Neuronal stem cell (in vitro differentiated cells): Measurements from ENCODE around the gene SEH1L.
A peak's percentile ranks its signal among the peaks of the same experiment; 100 is the strongest.

Experiments
- DNase-seq: peaks from one replicate; pipeline ENCODE4 v3.0.0-alpha.2; 2013; ENCODE audit warnings: low spot score
- H2AFZ ChIP-seq: one replicate; pipeline ENCODE4 v1.6.1; 2013; ENCODE audit warnings: mild to moderate bottlenecking, low read length, inconsistent platforms
- H2AK5ac ChIP-seq: 2 replicates; pipeline ENCODE4 v1.6.1; 2013; ENCODE audit warnings: low read depth, mild to moderate bottlenecking, inconsistent platforms, low read length, moderate library complexity, mixed read lengths
- H2BK120ac ChIP-seq: 2 replicates; pipeline ENCODE4 v1.6.1; 2013; ENCODE audit warnings: low read depth, mild to moderate bottlenecking, inconsistent platforms, low read length, moderate library complexity, mixed read lengths
- H2BK12ac ChIP-seq: one replicate; pipeline ENCODE4 v1.6.1; 2013; ENCODE audit warnings: low read length, inconsistent platforms
- H2BK15ac ChIP-seq: 2 replicates; pipeline ENCODE4 v1.6.1; 2013; ENCODE audit warnings: mild to moderate bottlenecking, low read length, inconsistent platforms, mixed read lengths
- H2BK5ac ChIP-seq: one replicate; pipeline ENCODE4 v1.6.1; 2013; ENCODE audit warnings: inconsistent platforms, mild to moderate bottlenecking, low read length, moderate library complexity
- H3K14ac ChIP-seq: one replicate; pipeline ENCODE4 v1.6.1; 2013; ENCODE audit warnings: low read length, inconsistent platforms
- H3K18ac ChIP-seq: 2 replicates; pipeline ENCODE4 v1.6.1; 2013; ENCODE audit warnings: low read length, inconsistent platforms
- H3K23ac ChIP-seq: 2 replicates; pipeline ENCODE4 v1.6.1; 2013; ENCODE audit warnings: low read depth, mild to moderate bottlenecking, mixed read lengths, low read length, inconsistent platforms; ENCODE audit not compliant: poor library complexity
- H3K27ac ChIP-seq: replicated peaks from 3 replicates; pipeline ENCODE4 v1.5.1; 2013; ENCODE audit warnings: low read length, inconsistent platforms
- H3K27me3 ChIP-seq, 3 experiments: 2 replicates each; pipeline ENCODE4 v1.6.1; 2013; ENCODE audit warnings: low read length in 3 of 3, mild to moderate bottlenecking in 2 of 3, inconsistent platforms in 1 of 3, low read depth in 1 of 3, mixed read lengths in 1 of 3, moderate library complexity in 1 of 3; ENCODE audit not compliant: control insufficient read depth in 3 of 3, insufficient read depth in 3 of 3
- H3K36me3 ChIP-seq, 2 donors: replicated peaks in 1 of 2; 2 replicates each; pipeline ENCODE4 v1.6.1; 2013; ENCODE audit warnings: low read length in 2 of 2; ENCODE audit not compliant: control insufficient read depth in 2 of 2, insufficient read depth in 2 of 2
- H3K4ac ChIP-seq: 2 replicates; pipeline ENCODE4 v1.6.1; 2013; ENCODE audit warnings: inconsistent platforms, mild to moderate bottlenecking, low read length, moderate library complexity
- H3K4me1 ChIP-seq, 2 donors: 1 replicate in 1 of 2; 2 replicates in 1 of 2; pipeline ENCODE4 v1.6.1; 2013; ENCODE audit warnings: low read length in 2 of 2, low read depth in 1 of 2; ENCODE audit not compliant: control insufficient read depth in 2 of 2, insufficient read depth in 1 of 2
- H3K4me2 ChIP-seq: one replicate; pipeline ENCODE4 v1.6.1; 2013; ENCODE audit warnings: mild to moderate bottlenecking, low read length, inconsistent platforms; ENCODE audit not compliant: insufficient read depth, poor library complexity, severe bottlenecking
- H3K4me3 ChIP-seq, 2 donors: 2 replicates each; pipeline ENCODE4 v1.5.1; 2013; ENCODE audit warnings: low read length in 2 of 2, mild to moderate bottlenecking in 2 of 2, inconsistent platforms in 1 of 2, moderate library complexity in 1 of 2
- H3K79me1 ChIP-seq: one replicate; pipeline ENCODE4 v1.6.1; 2013; ENCODE audit warnings: low read depth, mild to moderate bottlenecking, inconsistent platforms, low read length, moderate library complexity
- H3K9ac ChIP-seq: one replicate; pipeline ENCODE4 v1.6.1; 2013; ENCODE audit warnings: mild to moderate bottlenecking, low read depth, low read length, inconsistent platforms; ENCODE audit not compliant: poor library complexity
- H3K9me3 ChIP-seq, 2 donors: replicated peaks in 1 of 2; 2 replicates each; pipeline versions ENCODE3 to v1.6.1; 2013; ENCODE audit warnings: low read length in 2 of 2, mild to moderate bottlenecking in 2 of 2, inconsistent platforms in 1 of 2, low read depth in 1 of 2, mixed read lengths in 1 of 2, moderate library complexity in 1 of 2; ENCODE audit not compliant: control insufficient read depth in 2 of 2, insufficient read depth in 1 of 2
- H4K8ac ChIP-seq: one replicate; pipeline ENCODE4 v1.6.1; 2013; ENCODE audit warnings: low read depth, mild to moderate bottlenecking, inconsistent platforms, low read length, moderate library complexity
- H4K91ac ChIP-seq: one replicate; pipeline ENCODE4 v1.6.1; 2013; ENCODE audit warnings: low read length, low read depth, mild to moderate bottlenecking, inconsistent platforms; ENCODE audit not compliant: poor library complexity
- WGBS, 2 donors: extraction: QIAGEN DNeasy Blood & Tissue Kit; methylation state at CpG; one replicate each; pipeline ENCODE4 v1.1.7; 2013; ENCODE audit warnings: missing lambda C conversion rate in 2 of 2, mixed read lengths in 1 of 2; ENCODE audit not compliant: insufficient read length in 2 of 2, insufficient replicate concordance in 1 of 2; ENCODE audit errors: extremely low coverage in 2 of 2; 5-methylcytosine and 5-hydroxymethylcytosine counted together

Gene SEH1L

GRCh38 chr18:12943215-12943614 lies 4.6 kb upstream of the SEH1L start:
- H3K18ac ChIP-seq: no peak overlapping the region
- H2BK12ac ChIP-seq: no peak overlapping the region
- no peak overlapping the region for H2BK5ac ChIP-seq
- no peak overlapping the region for H4K8ac ChIP-seq
- H3K4me1 ChIP-seq: peaks cover 2 to 3% of the 10 kb centered on the region in 2 donors
- H3K9ac ChIP-seq: no peak overlapping the region
- no peak for DNase-seq
- H2BK120ac ChIP-seq: no peak overlapping the region
- no peak overlapping the region for H3K14ac ChIP-seq
- no peak overlapping the region for H3K27ac ChIP-seq
- H3K4me2 ChIP-seq: no peak overlapping the region
- H3K4me3 ChIP-seq: no peak overlapping the region
- H2AK5ac ChIP-seq: no peak overlapping the region
- H2BK15ac ChIP-seq: no peak overlapping the region
- H4K91ac ChIP-seq: no peak overlapping the region
- H3K79me1 ChIP-seq: peaks cover 2% of the 10 kb centered on the region
- H3K27me3 ChIP-seq: no peaks in the 10 kb centered on the region
- no peak overlapping the region for H3K23ac ChIP-seq
- H3K4ac ChIP-seq: no peak overlapping the region
- H3K36me3 ChIP-seq: no peaks in the 10 kb centered on the region
- no CpG with 5 or more reads among the region's 4 CpGs for WGBS, 2 donors
- H2AFZ ChIP-seq: no peak overlapping the region
- H3K9me3 ChIP-seq: no peaks in the 10 kb centered on the region

DNA sequence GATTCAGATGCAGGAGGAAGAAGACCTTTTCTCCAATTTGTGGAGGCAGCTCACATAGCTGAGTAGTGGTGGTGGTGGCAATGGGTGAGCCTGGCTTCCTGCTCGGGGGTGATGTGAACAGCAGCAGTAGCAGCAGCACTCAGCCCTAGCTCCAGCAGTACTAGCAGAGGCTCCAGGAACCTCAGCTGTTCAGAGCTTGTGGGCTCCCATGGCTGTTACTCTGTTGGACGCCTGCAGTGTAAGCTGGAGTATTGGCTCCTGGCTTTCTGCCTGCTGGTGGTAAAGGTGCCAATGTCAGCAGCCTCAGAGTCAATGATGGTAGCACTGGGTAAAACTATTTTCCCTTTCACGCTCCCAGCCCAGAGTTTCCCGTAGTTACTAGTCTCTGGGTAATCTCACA lies 3.1 kb upstream of the SEH1L start:
- H2BK120ac ChIP-seq: no peak overlapping the region
- no peak overlapping the region for H2AFZ ChIP-seq
- WGBS, 2 donors: no CpG with 5 or more reads among the region's 4 CpGs
- H3K4me2 ChIP-seq: no peak overlapping the region
- H4K8ac ChIP-seq: no peak overlapping the region
- H3K27ac ChIP-seq: no peak overlapping the region
- H3K18ac ChIP-seq: no peak overlapping the region
- no peak overlapping the region for H3K4ac ChIP-seq
- H4K91ac ChIP-seq: no peak overlapping the region
- peaks cover 2 to 7% of the 10 kb centered on the region in 2 donors for H3K9me3 ChIP-seq
- no peak overlapping the region for H2AK5ac ChIP-seq
- H3K27me3 ChIP-seq: no peaks in the 10 kb centered on the region
- H3K4me1 ChIP-seq: peaks cover 3 to 5% of the 10 kb centered on the region in 2 donors
- no peak overlapping the region for H3K23ac ChIP-seq
- no peak overlapping the region for H3K9ac ChIP-seq
- DNase-seq: no peak
- no peak overlapping the region for H2BK5ac ChIP-seq
- H3K4me3 ChIP-seq: no peak overlapping the region
- H2BK15ac ChIP-seq: no peak overlapping the region
- no peak overlapping the region for H3K14ac ChIP-seq
- peaks cover 2 to 5% of the 10 kb centered on the region in 2 donors for H3K36me3 ChIP-seq
- H3K79me1 ChIP-seq: peaks cover 4% of the 10 kb centered on the region
- H2BK12ac ChIP-seq: no peak overlapping the region

DNA sequence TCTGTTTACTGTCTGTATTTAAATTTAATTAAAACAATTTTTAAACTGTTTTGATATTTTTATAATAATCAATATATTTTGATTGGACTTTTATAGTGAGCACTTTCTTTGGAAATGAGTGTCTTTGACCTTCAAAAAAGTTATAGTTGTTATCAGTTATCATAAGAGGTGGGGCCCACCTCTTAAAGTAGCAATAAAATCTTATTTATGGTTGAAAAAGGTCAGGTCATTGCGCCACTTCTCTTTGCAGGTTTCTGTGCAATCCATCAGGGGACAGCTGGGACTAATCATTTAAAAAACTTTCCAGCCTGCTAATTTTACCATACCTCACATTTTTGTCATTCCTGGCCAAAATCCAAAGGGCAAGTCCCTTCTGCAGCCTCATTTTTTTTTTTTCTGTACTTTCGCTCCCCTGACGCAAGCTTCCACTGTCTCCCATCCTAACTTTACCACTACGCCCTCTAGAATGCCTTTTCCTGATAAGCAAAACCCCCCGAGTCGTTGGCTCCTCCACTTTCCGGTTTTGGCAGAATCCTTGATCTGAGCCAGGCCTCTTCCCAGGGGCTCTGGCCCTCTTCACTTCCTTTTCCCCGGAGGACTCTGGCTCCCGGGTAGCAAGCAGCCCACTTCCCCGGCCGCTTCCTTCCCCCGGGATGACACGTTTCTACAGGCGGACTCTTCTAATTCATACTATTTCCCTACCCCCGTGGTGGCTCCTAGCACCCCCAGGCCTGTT lies 1.1 kb upstream of the SEH1L start:
- Histone ChIP-seq H3K4me3 (peak overlapping the region; percentile 63 to 89), H3K36me3 (peaks cover 4 to 25% of the 10 kb centered on the region in 2 donors), H3K23ac (no peak overlapping the region), H3K4me2 (peak overlapping the region; percentile 69), H2BK12ac (no peak overlapping the region), H4K8ac (no peak overlapping the region), H3K4me1 (peaks cover 3 to 6% of the 10 kb centered on the region in 2 donors), H2AK5ac (no peak overlapping the region), H4K91ac (no peak overlapping the region), H3K4ac (no peak overlapping the region), H3K9ac (no peak overlapping the region), H2BK15ac (no peak overlapping the region), H3K27me3 (no peaks in the 10 kb centered on the region), H2BK120ac (no peak overlapping the region), H3K9me3 (peaks cover 4 to 19% of the 10 kb centered on the region in 2 donors), H2BK5ac (no peak overlapping the region), H3K14ac (no peak overlapping the region), H3K27ac (peak overlapping the region; percentile 85), H3K79me1 (peaks cover 4% of the 10 kb centered on the region), H2AFZ (peak overlapping the region; percentile 91), H3K18ac (no peak overlapping the region)
- no CpG with 5 or more reads among the region's 15 CpGs for WGBS, 2 donors
- DNase-seq: peak; percentile 44

- Histone ChIP-seq H3K36me3 (peaks cover 6 to 37% of the 10 kb centered on the region in 2 donors), H4K91ac (peak overlapping the region; percentile 95), H2BK12ac (peak overlapping the region; percentile 41), H3K4me2 (peak overlapping the region; percentile 89), H2AK5ac (peak overlapping the region; percentile 46), H3K9me3 (peaks cover 4 to 19% of the 10 kb centered on the region in 2 donors), H3K79me1 (peaks cover 4% of the 10 kb centered on the region), H4K8ac (peak overlapping the region; percentile 92), H2BK15ac (peak overlapping the region; percentile 98), H3K23ac (peak overlapping the region; percentile 99), H3K27me3 (no peaks in the 10 kb centered on the region), H3K14ac (peak overlapping the region; percentile 97), H2AFZ (peak overlapping the region; percentile 100), H3K4ac (peak overlapping the region; percentile 89), H3K18ac (peak overlapping the region; percentile 99), H2BK120ac (peak overlapping the region; percentile 87), H3K4me3 (peak overlapping the region; percentile 94 to 97), H2BK5ac (peak overlapping the region; percentile 98), H3K27ac (peak overlapping the region; percentile 98), H3K4me1 (peaks cover 3 to 6% of the 10 kb centered on the region in 2 donors), H3K9ac (peak overlapping the region; percentile 98)
- no peak for DNase-seq
- no CpG with 5 or more reads among the region's 81 CpGs for WGBS, 2 donors
These were observed 416 bp downstream of the SEH1L start for GRCh38 chr18:12948050-12948804.
